Measurements from ENCODE around the gene RGMB.

GRCh38 chr5:98772415-98773213, 849 bp upstream of the RGMB start:
- no peak for TF ChIP-seq CTCF (IDR thresholded peaks at IDR 0.05)
- TF ChIP-seq ZFX (IDR thresholded peaks at IDR 0.05; ENCODE audit: borderline replicate concordance): no peak
